ENCODE data around the gene ITGB5.
"Not testable (repeated sequence)": the region's sequence is repeated elsewhere in the genome, so short reads cannot be mapped to it uniquely, and the experiment has no call there.

ITGB5 gene

GRCh38 chr3:124787476-124788195 lies 99.5 kb downstream of the ITGB5 start:
- TF ChIP-seq POLR2A (IDR thresholded peaks at IDR 0.05; ENCODE audit: extremely low read depth, insufficient read length) = no peak
- no peak for TF ChIP-seq MYC (IDR thresholded peaks at IDR 0.05; ENCODE audit: low read depth, low read length)
- TF ChIP-seq, protein P1, sequence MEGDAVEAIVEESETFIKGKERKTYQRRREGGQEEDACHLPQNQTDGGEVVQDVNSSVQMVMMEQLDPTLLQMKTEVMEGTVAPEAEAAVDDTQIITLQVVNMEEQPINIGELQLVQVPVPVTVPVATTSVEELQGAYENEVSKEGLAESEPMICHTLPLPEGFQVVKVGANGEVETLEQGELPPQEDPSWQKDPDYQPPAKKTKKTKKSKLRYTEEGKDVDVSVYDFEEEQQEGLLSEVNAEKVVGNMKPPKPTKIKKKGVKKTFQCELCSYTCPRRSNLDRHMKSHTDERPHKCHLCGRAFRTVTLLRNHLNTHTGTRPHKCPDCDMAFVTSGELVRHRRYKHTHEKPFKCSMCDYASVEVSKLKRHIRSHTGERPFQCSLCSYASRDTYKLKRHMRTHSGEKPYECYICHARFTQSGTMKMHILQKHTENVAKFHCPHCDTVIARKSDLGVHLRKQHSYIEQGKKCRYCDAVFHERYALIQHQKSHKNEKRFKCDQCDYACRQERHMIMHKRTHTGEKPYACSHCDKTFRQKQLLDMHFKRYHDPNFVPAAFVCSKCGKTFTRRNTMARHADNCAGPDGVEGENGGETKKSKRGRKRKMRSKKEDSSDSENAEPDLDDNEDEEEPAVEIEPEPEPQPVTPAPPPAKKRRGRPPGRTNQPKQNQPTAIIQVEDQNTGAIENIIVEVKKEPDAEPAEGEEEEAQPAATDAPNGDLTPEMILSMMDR (IDR thresholded peaks at IDR 0.05; ENCODE audit: low read depth, low read length) = no peak
- no peak for TF ChIP-seq MAX (IDR thresholded peaks at IDR 0.05; ENCODE audit: low read depth, low read length)
- H3K4me3 ChIP-seq (ENCODE audit: low read depth, low read length) = no peak overlapping the region
- DNase-seq (ENCODE audit: low read depth) = no peak

GRCh38 chr3:124786511-124787241 lies 100.5 kb downstream of the ITGB5 start:
- no peak for TF ChIP-seq POLR2A (IDR thresholded peaks at IDR 0.05; ENCODE audit: extremely low read depth, insufficient read length)
- no peak for TF ChIP-seq MAX (IDR thresholded peaks at IDR 0.05; ENCODE audit: low read depth, low read length)
- no peak for TF ChIP-seq MYC (IDR thresholded peaks at IDR 0.05; ENCODE audit: low read depth, low read length)
- TF ChIP-seq, protein P1 (IDR thresholded peaks at IDR 0.05; ENCODE audit: low read depth, low read length) = no peak
- DNase-seq (ENCODE audit: low read depth) = no peak
- no peak overlapping the region for H3K4me3 ChIP-seq (ENCODE audit: low read depth, low read length)

- no peak for DNase-seq (ENCODE audit: low read depth)
- H3K4me3 ChIP-seq (ENCODE audit: low read depth, low read length) = no peak overlapping the region
- TF ChIP-seq, protein P1 (IDR thresholded peaks at IDR 0.05; ENCODE audit: low read depth, low read length) = no peak
- TF ChIP-seq POLR2A (IDR thresholded peaks at IDR 0.05; ENCODE audit: extremely low read depth, insufficient read length) = no peak
- TF ChIP-seq MYC (IDR thresholded peaks at IDR 0.05; ENCODE audit: low read depth, low read length) = no peak
- TF ChIP-seq MAX (IDR thresholded peaks at IDR 0.05; ENCODE audit: low read depth, low read length) = no peak
These were observed 101.2 kb downstream of the ITGB5 start for GRCh38 chr3:124785973-124786372.

- DNase-seq (ENCODE audit: low read depth) = no peak
- TF ChIP-seq MYC (IDR thresholded peaks at IDR 0.05; ENCODE audit: low read depth, low read length) (no peak), MAX (IDR thresholded peaks at IDR 0.05; ENCODE audit: low read depth, low read length) (no peak), POLR2A (IDR thresholded peaks at IDR 0.05; ENCODE audit: extremely low read depth, insufficient read length) (no peak)
- TF ChIP-seq, protein P1 (IDR thresholded peaks at IDR 0.05; ENCODE audit: low read depth, low read length) = no peak
- no peak overlapping the region for H3K4me3 ChIP-seq (ENCODE audit: low read depth, low read length)
These were observed 102.3 kb downstream of the ITGB5 start for GRCh38 chr3:124784686-124785382.

DNA sequence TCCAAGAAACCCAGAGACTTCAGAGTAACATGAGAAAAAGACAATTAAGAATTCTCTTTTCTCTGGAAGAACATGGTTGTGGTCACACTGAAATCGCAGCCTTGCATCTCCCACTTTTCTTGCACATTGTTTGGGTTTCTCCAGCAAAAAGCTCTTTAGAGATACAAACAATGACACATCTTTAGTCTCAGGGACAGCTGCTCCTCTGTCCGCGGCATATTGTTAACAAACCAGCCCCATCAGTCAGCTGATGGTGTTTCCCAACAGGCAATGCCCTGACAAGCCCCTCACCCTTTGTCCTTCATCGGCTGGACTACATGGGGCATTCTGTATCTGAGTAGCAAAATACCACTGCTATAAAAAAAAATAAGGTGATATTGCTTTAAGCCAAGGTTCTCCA lies 103.5 kb downstream of the ITGB5 start:
- DNase-seq (ENCODE audit: low read depth) = no peak

DNA sequence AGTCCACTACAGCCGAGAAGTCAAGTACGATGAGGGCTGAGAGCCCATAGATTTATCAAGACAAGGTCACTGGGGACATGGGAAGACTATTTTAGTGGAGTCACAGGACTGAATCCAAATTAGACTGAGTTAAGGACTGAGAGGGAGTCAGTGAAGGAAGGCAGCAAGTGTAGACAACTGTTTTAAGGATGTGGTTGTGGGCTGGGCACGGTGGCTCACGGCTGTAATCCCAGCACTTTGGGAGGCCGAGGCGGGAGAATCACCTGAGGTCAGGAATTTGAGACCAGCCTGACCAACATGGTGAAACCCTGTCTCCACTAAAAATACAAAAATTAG lies 104.8 kb downstream of the ITGB5 start:
- not testable (repeated sequence) for DNase-seq (ENCODE audit: low read depth); H3K4me3 ChIP-seq (ENCODE audit: low read depth, low read length)

More for the DNA sequence above, 103.5 kb downstream of the ITGB5 start:
- TF ChIP-seq, protein P1 (IDR thresholded peaks at IDR 0.05; ENCODE audit: low read depth, low read length) = no peak
- TF ChIP-seq MAX (IDR thresholded peaks at IDR 0.05; ENCODE audit: low read depth, low read length) (no peak), MYC (IDR thresholded peaks at IDR 0.05; ENCODE audit: low read depth, low read length) (no peak), POLR2A (IDR thresholded peaks at IDR 0.05; ENCODE audit: extremely low read depth, insufficient read length) (no peak)
- no peak overlapping the region for H3K4me3 ChIP-seq (ENCODE audit: low read depth, low read length)
